ENCODE results near the gene TPTE2.
"Not testable (repeated sequence)": the region's sequence is repeated elsewhere in the genome, so short reads cannot be mapped to it uniquely, and the experiment has no call there.

GRCh38 chr13:19507623-19508022 is 53.7 kb downstream of the TPTE2 start:
- not testable (repeated sequence) for TF ChIP-seq CTCF (optimal IDR thresholded peaks at IDR 0.05 in 1 of 3, IDR thresholded peaks at IDR 0.05 in 1 of 3, conservative IDR thresholded peaks at IDR 0.05 in 1 of 3; ENCODE audit: extremely low read depth in 1 of 3, insufficient read depth in 2 of 3, low read length in 3 of 3); EZH2 (IDR thresholded peaks at IDR 0.05; ENCODE audit: low read length)

Measured in keratinocyte (primary cell).